NOMO-1 (cell line): ENCODE results near the gene FBXL12.
A peak's percentile ranks its signal among the peaks of the same experiment; 100 is the strongest.
"Not testable (repeated sequence)": the region's sequence is repeated elsewhere in the genome, so short reads cannot be mapped to it uniquely, and the experiment has no call there.

Source experiments
- DNase-seq, 2 experiments: peaks; one replicate each; lab custom pipeline; 2025; ENCODE audit not compliant: unreplicated experiment in 2 of 2; lab: John Stamatoyannopoulos, UW

FBXL12 gene, protein sequence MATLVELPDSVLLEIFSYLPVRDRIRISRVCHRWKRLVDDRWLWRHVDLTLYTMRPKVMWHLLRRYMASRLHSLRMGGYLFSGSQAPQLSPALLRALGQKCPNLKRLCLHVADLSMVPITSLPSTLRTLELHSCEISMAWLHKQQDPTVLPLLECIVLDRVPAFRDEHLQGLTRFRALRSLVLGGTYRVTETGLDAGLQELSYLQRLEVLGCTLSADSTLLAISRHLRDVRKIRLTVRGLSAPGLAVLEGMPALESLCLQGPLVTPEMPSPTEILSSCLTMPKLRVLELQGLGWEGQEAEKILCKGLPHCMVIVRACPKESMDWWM

DNA sequence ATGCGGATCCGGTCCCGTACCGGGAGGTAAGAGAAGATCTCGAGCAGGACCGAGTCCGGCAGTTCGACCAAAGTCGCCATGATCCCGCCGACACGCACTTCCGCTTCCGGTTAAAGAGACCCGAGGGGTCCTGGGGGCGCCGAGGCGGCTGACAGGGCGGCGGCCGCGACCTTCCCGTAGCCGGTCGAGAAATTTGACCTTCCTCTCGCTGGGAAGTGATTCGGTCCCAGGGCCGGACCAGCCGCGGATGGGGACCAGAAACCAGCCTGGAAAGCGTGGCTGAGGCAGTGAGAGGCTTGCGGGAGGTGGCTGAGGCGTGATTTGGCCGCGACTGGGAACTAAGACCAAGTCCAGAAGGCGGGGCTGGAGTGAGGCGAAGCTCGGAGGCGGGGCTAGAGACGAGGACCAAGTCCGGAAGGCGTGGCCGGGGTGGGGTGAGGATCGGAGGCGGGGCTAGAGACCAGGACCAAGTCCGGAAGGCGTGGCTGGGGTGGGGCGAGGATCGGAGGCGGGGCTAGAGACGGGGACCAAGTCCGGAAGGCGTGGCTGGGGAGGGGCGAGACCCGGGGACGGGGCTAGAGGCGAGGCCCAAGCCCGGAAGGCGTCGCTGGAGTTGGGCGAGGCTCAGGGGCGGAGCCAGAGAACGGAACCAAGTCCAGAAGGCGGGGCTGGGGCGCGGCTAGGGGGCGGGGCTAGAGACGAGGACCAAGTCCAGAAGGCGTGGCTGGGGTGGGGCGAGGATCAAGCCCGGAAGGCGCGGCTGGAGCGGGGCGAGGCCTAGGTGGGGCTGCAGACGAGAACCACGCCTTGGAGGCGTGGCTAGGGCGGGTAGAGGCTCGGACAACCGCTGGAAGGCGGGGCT, at the start of gene FBXL12:
Gene FBXL12 (minus strand): TSS at position 346 of the 862 bp plus-strand sequence. CDS start 266 bp downstream, at position 80.
- DNase-seq: peak; percentile 99 to 100

DNA sequence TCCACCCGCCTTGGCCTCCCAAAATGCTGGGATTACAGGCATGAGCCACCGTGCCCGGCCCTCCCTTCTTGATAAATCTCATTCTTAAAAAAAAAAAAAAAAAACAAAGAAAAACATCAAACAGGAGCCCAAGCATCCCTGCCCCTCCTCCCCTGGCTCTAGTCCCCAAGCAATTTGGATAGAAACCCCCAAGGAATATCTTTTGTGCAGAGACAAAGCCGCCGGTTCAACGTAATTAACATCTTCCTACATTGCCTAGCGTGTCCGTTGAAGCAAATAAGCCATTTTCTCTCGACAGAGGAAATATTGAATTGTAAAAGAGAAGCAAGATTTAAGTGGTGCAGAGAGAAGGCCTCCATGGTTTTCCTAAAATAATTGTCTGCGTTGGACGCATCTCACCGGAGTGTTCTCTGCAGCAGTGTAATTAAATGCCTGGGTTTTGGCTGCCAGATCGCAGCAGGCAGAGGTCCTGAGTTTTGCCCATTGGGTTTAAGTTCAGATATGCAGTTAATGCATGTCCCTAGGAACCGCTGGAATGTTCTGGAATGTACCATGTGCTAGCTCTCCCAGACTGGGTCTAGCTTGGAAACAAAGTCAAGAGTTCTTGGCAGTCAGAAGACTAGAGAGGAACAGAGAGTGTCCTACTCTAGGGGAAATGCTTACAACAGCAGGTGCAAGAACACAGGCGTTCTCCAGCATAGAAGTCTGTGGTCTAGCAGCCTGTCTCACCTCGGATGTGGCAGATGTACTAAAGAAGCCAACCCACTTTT, 47.0 kb upstream of the FBXL12 start:
- DNase-seq: no peak

DNA sequence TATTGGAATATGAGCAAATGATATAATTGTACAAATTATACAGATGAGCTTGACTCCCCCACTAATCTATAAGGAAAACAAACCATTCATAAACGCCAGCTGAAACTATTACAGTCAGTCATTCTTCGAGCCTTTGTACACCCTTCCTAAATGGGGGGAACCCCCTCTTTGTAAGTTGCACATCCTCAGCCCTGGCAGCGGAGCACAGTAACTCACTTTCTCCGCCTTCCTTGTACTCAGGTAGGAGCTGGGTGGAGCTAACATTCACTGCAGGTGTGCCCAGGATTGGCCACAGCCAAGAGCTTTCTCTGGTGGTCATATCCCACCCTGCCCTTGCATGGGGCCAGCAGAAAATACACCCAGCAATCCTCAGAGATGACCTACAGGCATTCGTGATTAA, 44.9 kb upstream of the FBXL12 start:
- no peak for DNase-seq

DNA sequence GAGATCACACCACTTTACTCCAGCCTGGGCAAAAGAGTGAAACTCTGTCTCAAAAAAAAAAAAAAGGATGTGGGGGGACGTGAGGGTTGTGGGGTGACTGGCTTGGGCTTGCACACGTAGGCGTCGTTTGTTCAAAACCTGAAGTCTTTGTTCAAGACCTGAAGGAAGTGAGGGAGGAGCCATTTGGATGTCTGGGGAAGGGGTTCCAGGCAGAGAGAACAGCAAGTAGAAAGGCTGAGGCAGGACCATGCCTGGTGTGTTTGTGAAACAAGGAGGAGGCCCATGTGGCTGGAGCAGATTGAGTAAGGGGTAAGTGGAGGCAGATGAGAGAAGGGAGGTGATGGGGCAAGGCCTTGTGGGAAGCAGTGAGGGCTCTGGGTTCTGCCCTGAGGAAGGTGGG, 44.1 kb upstream of the FBXL12 start:
- no peak for DNase-seq

DNA sequence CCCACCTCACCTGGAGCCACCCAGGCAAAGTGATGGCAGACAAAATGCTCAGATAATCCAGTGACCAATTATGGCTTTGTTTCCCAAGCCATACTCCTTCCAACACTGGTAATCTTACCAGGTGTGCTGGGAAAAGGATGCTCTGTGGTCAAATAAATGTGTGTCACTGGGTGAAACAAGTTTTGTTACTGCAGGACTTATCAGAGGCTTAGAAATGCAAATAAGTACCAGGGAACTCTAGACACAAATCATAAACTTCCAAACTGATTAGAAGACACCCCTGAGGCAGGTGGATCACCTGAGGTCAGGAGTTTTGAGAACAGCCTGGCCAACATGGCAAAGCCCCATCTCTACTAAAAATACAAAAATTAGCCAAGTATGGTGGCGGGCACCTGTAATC, 42.6 kb upstream of the FBXL12 start:
- no peak for DNase-seq

DNA sequence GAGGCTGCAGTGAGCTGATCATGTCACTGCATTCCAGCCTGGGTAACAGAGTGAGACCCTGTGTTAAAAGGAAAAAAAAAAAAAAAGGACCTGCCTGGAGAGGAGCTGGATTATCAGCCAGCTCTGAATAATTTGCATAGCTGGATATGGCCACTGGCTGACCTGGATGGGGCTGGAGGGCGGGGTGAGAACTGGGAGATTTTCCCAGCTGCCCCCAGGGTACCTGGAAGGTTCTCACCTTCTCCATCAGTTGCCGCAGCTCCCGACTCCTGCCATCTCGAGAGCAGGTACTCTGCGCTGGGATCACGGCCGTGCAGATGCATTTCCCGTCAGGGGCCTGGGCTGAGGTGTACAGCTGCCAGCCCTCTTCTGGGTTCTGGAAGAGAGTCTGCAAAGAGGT, 41.5 kb upstream of the FBXL12 start:
- DNase-seq: no peak

DNA sequence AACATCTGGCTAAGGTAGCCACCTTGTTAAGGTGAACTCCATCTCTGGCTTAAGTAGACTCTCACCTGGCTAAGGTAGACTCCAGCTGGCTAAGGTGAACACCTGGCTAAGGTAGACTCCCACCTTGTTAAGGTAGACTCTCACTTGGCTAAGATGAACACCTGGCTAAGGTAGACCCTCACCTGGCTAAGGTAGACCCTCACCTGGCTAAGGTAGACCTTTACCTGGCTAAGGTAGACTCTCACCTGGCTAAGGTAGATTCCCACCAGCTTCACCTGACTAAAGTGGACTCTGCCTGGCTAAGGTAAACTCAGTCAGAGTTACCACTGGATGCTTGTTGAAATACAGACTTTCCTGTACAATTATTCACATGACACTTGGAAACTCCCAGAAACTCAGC, 39.9 kb upstream of the FBXL12 start:
- no peak for DNase-seq

DNA sequence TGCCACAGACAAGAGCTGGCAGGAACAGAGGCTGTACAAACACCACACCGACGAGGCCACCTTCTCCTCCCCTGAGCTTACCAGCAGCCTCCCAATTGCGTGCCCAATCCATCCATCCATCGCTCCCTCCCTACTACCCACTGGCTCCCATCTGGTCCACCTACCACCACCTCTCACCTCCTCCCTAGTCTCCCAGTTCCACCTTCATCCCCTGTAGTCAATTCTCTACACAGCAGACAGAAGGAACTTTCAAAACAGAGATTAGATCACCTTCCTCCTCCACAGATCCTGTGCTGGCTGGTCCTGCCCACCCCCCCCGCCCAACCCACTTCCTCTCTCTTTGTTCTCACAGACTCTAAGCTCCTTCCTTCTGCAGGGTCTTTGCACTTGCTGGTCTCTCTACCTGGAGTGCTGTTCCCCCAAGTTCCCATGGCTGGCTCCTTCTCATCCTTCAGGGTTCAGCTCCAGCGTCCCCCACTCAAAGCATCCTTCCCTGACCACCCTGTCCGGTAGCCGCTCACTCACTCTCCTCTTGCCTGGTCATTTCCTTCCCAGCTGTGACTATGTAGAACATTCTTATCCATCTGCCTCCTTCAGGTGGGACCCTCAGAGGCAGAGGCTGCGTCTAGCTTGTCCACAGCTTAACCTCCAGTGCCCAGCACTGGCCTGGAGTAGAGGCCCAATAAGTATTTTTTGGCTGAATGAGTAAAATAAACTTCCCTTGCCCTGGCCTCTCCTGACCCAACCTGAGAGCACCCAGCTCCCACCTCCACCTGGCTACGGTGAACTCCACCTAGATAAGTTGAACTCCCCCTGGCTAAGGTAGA, 39.3 kb upstream of the FBXL12 start:
- DNase-seq: no peak

DNA sequence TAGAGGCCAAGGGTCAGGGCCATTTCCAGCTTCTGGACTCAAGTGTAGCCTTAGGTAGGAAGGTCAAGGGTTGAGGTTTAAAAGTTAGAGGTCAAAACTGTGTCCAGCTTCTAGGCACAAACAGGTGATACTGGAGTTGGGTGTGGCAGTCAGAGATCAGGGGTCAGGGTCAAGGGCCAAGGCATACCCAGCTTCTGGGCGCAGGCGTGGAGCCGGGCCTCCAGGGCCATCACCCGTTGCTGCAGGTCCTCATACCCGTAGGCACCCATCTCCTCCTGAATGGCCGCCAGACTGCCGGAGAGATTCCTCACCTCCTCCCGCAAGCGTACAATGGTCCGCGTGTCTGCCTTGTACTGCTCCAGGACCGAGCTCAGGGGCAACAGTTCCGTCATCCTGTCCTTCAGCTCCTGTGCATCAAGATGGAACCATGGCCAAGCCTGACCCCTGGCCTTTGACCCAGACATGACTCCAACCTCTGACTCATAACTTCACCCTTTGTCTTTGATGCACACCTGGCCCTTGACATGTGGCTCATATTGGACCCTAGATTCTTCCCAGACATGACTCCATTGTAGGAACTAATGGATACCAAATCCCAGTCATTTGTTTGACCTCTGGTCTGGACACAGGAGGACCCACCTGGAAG, 38.3 kb upstream of the FBXL12 start:
- DNase-seq: no peak

DNA sequence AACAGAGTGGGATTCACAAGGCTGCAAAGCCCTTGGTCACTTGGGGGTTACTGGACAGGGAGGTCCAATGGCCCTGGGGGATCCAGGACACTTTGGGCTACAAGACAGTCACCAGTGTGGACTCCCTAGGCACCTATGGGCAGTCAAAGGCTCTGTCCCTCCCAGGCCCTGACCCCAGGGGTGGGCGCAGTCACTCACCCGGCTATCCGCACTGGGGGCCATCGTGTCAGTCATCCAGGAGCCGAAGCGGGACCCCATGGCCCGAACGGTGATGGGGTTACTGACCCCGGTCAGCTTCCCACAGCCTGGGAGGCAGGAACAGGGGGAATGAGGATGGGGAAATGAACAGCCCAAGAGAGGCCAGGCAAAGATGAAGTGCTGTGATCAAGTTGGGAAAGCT, 37.7 kb upstream of the FBXL12 start:
- no peak for DNase-seq

DNA sequence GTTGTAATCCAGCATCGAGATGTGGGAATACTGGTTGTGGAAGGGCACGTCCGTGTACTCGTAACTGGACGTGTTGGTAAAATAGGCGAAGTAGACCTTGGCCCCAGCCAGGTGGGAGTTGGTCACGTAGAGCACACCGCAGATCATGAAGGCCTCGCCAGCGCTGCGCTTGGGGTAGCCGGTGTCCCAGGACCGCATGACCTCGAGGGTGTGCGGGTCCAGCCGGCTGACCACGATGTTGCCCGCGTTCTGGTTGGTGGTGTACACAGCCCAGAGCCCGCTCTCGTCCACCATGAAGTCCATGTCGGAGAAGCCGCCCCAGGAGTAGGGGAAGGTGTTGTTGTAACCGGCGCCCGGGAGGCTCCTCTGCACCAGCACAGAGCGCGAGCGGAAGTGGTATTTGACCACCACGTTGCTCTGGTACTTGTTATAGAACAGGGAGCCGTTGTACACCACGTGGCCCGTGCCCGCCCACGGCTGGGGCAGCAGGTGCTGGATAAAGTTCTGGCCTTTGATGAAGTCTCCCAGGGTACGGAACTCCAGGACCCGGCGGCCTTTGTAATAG, 35.5 kb upstream of the FBXL12 start:
- DNase-seq: no peak

DNA sequence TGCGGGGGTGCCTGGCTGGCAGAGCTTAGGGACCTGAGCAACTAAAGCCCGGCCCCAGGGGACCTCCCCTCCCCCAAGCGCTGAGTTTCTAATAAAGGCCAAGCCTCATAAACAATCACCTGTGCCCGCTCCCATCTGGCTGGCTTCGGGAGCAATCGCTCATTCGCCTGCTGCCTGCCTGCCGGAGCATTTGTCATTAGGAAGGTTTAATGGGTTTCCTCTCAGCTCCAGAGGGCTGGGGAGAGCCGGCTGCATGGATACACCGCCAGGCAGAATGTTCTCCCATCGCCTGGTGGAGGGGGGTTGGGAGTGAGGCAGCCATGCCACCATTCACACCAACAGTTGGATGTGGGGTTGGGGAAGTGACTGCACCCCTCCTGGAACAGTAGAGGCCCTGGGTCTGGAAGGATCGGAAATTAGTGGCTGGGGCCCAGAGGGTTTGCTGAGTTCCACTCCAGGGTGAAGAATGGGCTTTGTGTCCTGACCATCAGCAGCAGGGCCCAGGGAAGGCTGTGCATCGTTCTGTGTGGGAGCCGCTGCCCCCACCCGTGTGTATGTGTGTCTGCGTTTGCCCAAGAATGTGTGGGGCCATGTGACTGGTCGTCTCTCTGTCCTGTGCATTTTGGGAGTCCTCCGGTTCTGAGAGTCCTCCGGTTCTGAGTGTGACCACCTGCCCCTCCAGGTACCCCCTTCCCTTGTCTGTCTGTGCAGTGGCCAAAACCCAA, 31.5 kb upstream of the FBXL12 start:
- DNase-seq: no peak

DNA sequence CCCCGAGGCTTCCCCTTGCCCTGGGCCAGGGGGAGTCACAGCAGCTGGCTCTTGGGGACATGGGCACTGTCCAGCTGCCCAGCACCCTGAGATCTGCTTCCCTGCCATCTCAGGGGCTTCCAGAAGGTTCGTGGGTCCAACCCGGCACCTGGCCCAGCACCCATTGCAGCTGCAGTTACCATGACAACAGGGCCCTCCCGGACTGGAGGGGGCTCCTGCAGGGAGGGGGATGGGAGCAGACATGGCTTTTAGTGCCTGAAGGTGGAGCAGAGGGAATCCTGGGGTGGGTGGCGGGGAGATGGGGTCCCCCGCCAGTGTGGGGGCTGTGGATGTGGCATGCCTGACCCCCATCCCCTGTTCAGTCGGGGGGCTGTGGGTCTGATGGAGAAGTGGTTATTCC, 30.9 kb upstream of the FBXL12 start:
- DNase-seq: no peak

DNA sequence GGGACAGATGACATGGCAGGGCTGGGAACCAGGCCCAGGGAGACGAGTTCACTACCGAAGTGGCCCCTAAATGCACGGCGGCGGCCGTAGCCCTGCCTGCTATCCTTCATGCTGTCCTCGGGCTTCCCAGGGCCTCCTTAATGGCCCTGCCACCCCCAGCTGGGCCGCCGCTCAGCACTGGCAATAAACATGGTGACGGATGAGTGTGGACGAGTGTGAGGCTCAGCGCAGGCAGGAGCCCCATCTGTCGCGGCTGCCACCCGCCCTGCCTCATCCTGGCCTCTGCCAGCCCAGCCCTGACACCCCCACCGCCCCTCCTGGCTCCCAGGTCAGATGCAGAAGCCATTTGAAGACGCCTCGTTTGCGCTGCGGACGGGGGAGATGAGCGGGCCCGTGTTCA, 29.9 kb upstream of the FBXL12 start:
- no peak for DNase-seq

DNA sequence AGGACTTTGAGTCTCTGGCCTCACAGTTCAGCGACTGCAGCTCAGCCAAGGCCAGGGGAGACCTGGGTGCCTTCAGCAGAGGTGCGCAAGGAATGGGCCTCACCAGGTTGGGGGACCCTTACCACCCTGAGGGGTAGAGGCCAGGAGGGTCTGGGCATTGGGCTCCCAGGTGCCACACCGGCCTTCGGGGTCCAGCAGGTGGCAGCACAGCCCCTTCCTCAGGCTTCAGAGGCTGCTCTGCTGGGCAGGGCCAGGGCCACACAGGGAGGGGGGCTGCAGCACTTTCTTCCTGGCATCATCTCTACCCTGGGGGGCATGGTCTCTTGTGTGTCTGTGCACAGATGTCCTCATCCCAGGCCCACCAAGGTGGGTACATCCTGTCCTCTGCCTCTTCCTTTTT, 29.2 kb upstream of the FBXL12 start:
- DNase-seq: no peak

DNA sequence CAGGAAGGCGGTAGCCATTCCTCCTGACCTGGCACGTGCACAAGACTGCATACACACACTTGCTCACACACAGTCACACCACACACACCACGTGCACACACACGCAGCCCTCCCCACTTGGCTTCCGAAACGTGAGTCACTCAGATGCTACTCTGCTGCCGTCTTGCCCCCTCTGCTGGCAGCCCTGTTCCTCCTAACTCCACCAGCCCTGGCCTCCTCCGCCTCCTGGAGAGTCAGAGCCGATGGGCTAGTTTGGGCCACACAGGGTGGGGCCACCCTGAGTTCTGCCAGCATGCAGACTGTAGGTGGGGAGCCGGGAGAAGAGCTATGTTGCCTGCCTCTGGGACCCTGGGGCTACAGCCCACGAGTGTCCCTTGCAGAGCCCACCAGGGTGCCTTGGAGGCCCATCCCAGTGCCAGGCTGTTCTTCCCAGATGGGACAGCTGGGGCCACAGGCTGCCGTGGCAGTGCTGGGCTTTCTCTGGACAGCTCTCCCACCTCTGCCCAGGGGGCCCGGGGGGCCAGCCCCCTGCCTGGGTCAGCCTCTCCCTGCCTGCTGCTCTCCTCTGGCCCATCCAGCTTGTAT, 28.3 kb upstream of the FBXL12 start:
- no peak for DNase-seq

DNA sequence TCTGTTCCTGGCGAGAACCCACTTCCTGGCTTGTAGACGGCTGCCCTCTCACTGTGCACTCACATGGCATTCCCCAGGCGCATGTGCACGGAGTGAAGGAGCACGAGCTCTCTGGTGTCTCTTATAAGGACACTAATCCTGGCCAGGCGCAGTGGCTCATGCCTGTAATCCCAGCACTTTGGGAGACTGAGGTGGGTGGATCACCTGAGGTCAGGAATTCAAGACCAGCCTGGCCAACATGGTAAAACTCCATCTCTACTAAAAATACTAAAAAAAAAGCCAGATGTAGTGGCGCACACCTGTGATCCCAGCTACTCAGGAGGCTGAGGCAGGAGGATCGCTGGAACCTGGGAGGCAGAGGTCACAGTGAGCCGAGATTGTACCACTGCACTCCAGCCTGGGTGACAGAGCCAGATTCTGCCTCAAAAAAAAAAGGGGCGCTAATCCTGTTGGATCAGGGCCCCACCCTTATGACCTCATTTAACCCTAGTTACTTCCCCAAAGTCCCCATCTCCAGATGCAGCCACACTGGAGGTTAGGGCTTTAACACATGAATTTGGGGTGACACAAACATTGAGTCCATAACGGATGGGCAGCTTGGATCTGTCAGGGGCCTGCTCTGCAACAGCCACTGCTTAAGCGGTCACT, 24.9 kb upstream of the FBXL12 start:
- DNase-seq: not testable (repeated sequence)
